Prostate gland (tissue), 2 donors: ENCODE measurements around the gene PAPLN.

ENCODE experiments used
- CTCF ChIP-seq, 4 experiments: fragments of 200-600 bp in 2 of 4; fragments of 450-650 bp in 2 of 4; sonication (generic) in 2 of 4; IDR thresholded peaks; 1 replicate in 3 of 4; 2 replicates in 1 of 4; pipeline ENCODE4 v1.5.1; 2016 to 2019; ENCODE audit warnings: antibody characterized with exemption in 4 of 4, mild to moderate bottlenecking in 2 of 4, moderate library complexity in 2 of 4
- POLR2A ChIP-seq: fragments of 450-650 bp; IDR thresholded peaks from one replicate; pipeline ENCODE4 v1.6.1; 2016; ENCODE audit warnings: antibody characterized with exemption, mild to moderate bottlenecking
- POLR2AphosphoS5 ChIP-seq: sonication (generic); formaldehyde crosslinking; IDR thresholded peaks from one replicate; pipeline ENCODE4 v1.6.1; 2017; ENCODE audit warnings: antibody characterized with exemption

- TF ChIP-seq POLR2AphosphoS5 (no peak), CTCF (IDR thresholded peaks at IDR 0.05) (no peak), POLR2A (no peak)
Measured at GRCh38 chr14:73211251-73212040, 25.9 kb upstream of the PAPLN start.
